HL-60 (cell line): ENCODE data around the gene RPS16.

Experiments
- GABPA ChIP-seq: IDR thresholded peaks from 2 replicates; pipeline ENCODE4 v1.6.1; 2012; ENCODE audit warnings: low read depth
- POLR2AphosphoS5 ChIP-seq: IDR thresholded peaks from 2 replicates; pipeline ENCODE4 v1.6.1; 2012; ENCODE audit warnings: low read depth
- SPI1 ChIP-seq: IDR thresholded peaks from 2 replicates; pipeline ENCODE4 v1.6.1; 2012; ENCODE audit warnings: low read depth, mild to moderate bottlenecking, borderline replicate concordance
- TF ChIP-seq, protein P1 (sequence below): IDR thresholded peaks from one replicate; pipeline ENCODE4 v1.5.1; 2011; ENCODE audit warnings: low read length, control low read depth, inconsistent platforms; ENCODE audit not compliant: insufficient read depth
- TF ChIP-seq, protein P2 (sequence below): IDR thresholded peaks from 2 replicates; pipeline ENCODE4 v1.6.1; 2012; ENCODE audit warnings: low read depth; ENCODE audit not compliant: insufficient replicate concordance

DNA sequence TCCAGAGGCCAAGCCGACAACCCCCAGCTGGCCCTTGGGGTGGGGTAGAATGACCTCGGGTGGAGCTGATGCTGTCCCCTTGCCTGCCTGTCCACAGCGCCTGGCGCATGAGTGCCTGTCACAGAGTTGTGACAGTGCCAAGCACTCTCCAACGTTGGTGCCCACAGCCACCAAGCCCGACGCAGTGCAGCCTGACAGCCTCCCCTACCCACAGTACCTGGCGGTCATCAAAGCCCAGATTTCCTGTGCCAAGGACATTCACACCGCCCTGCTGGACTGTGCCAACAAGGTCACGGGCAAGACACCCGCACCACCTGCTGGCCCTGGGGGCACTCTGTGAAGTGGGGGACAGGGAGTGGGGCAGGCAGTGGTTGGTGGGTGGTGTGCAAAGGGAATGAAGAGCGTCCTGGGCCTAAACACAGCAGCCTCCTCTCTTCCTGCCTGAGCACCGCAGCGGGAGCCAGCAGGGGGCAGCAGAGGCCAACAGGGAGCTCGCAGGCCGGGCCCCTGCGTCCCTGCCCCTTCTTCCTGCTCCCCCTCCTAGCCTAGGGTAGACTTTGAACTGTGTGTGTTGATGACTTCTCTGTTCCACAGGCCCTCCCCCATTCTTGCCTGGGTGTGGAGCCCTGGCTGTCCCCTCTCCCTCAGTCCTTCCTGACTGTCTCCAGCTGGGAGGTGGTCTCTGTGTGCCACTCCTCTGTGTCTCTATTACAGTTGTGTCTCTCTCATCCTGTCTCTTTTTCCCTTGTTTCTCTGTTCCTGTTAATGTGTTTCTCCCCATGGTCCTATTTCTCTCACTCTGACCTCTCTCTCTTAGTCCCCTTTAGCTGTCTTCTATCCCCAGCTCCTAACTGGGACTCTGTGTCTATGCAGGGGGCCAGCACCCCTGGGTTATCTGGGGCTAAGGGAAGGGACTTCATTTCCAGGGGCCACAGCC lies 38.1 kb downstream of the RPS16 start:
- TF ChIP-seq, protein P1, sequence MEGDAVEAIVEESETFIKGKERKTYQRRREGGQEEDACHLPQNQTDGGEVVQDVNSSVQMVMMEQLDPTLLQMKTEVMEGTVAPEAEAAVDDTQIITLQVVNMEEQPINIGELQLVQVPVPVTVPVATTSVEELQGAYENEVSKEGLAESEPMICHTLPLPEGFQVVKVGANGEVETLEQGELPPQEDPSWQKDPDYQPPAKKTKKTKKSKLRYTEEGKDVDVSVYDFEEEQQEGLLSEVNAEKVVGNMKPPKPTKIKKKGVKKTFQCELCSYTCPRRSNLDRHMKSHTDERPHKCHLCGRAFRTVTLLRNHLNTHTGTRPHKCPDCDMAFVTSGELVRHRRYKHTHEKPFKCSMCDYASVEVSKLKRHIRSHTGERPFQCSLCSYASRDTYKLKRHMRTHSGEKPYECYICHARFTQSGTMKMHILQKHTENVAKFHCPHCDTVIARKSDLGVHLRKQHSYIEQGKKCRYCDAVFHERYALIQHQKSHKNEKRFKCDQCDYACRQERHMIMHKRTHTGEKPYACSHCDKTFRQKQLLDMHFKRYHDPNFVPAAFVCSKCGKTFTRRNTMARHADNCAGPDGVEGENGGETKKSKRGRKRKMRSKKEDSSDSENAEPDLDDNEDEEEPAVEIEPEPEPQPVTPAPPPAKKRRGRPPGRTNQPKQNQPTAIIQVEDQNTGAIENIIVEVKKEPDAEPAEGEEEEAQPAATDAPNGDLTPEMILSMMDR, result peak; percentile 90
- peak; percentile 32; the same call in 1 of the 2 replicates for TF ChIP-seq POLR2AphosphoS5
- no peak for TF ChIP-seq GABPA
- TF ChIP-seq, protein P2, sequence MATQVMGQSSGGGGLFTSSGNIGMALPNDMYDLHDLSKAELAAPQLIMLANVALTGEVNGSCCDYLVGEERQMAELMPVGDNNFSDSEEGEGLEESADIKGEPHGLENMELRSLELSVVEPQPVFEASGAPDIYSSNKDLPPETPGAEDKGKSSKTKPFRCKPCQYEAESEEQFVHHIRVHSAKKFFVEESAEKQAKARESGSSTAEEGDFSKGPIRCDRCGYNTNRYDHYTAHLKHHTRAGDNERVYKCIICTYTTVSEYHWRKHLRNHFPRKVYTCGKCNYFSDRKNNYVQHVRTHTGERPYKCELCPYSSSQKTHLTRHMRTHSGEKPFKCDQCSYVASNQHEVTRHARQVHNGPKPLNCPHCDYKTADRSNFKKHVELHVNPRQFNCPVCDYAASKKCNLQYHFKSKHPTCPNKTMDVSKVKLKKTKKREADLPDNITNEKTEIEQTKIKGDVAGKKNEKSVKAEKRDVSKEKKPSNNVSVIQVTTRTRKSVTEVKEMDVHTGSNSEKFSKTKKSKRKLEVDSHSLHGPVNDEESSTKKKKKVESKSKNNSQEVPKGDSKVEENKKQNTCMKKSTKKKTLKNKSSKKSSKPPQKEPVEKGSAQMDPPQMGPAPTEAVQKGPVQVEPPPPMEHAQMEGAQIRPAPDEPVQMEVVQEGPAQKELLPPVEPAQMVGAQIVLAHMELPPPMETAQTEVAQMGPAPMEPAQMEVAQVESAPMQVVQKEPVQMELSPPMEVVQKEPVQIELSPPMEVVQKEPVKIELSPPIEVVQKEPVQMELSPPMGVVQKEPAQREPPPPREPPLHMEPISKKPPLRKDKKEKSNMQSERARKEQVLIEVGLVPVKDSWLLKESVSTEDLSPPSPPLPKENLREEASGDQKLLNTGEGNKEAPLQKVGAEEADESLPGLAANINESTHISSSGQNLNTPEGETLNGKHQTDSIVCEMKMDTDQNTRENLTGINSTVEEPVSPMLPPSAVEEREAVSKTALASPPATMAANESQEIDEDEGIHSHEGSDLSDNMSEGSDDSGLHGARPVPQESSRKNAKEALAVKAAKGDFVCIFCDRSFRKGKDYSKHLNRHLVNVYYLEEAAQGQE, result no peak
- no peak for TF ChIP-seq SPI1
